Neural progenitor cell (in vitro differentiated cells): ENCODE measurements around the gene VSIG8. TPM values are rescaled to one million over a fixed set of nuclear protein-coding genes. Genes with fewer than 3 reads are reported as not detected.

Experiments used
- DNase-seq: peaks from one replicate; pipeline ENCODE4 v3.0.0-alpha.2; 2016; ENCODE audit warnings: low spot score
- H2AFZ ChIP-seq: fragments of 200-600 bp; sonication (generic); replicated peaks from 2 replicates; pipeline ENCODE4 v1.6.1; 2016; ENCODE audit warnings: antibody characterized with exemption
- H3F3A ChIP-seq: fragments of 200-600 bp; sonication (generic); 2 replicates; pipeline ENCODE4 v1.6.1; 2016; ENCODE audit warnings: antibody characterized with exemption, low read depth
- H3K27ac ChIP-seq: fragments of 200-600 bp; sonication (generic); 2 replicates; pipeline ENCODE4 v1.5.1; 2016; ENCODE audit warnings: mild to moderate bottlenecking
- H3K27me3 ChIP-seq: fragments of 200-600 bp; sonication (generic); 2 replicates; pipeline ENCODE4 v1.6.1; 2016; ENCODE audit warnings: mild to moderate bottlenecking, moderate library complexity
- H3K36me3 ChIP-seq: fragments of 200-600 bp; sonication (generic); 2 replicates; pipeline ENCODE4 v1.5.1; 2016
- H3K4me1 ChIP-seq: fragments of 200-600 bp; sonication (generic); 2 replicates; pipeline ENCODE4 v1.6.1; 2016; ENCODE audit warnings: mixed run types
- H3K4me2 ChIP-seq: fragments of 200-600 bp; sonication (generic); 2 replicates; pipeline ENCODE4 v1.6.1; 2016
- H3K4me3 ChIP-seq: fragments of 200-600 bp; sonication (generic); 2 replicates; pipeline ENCODE4 v1.5.1; 2016
- H3K79me2 ChIP-seq: fragments of 200-600 bp; sonication (generic); 2 replicates; pipeline ENCODE4 v1.6.1; 2016; ENCODE audit warnings: low read depth
- H3K9ac ChIP-seq: fragments of 200-600 bp; sonication (generic); 2 replicates; pipeline ENCODE4 v1.6.1; 2016
- H3K9me3 ChIP-seq: fragments of 200-600 bp; sonication (generic); 2 replicates; pipeline ENCODE4 v1.5.1; 2016; ENCODE audit warnings: low read depth
- H4K20me1 ChIP-seq: fragments of 200-600 bp; sonication (generic); 2 replicates; pipeline ENCODE4 v1.6.1; 2016; ENCODE audit warnings: low read depth
- H3K27ac Mint-ChIP-seq: 3 replicates; pipeline ENCODE4 v1.8.0; 2021; ENCODE audit warnings: mixed read lengths
- H3K27me3 Mint-ChIP-seq: 2 replicates; pipeline ENCODE4 v1.8.0; 2022; ENCODE audit warnings: low read depth, mild to moderate bottlenecking, inconsistent platforms, moderate library complexity, mixed read lengths; ENCODE audit not compliant: insufficient read depth
- H3K36me3 Mint-ChIP-seq: 3 replicates; pipeline ENCODE4 v1.8.0; 2021; ENCODE audit warnings: mixed read lengths
- H3K4me1 Mint-ChIP-seq: 3 replicates; pipeline ENCODE4 v1.8.0; 2021; ENCODE audit warnings: mixed read lengths
- H3K4me3 Mint-ChIP-seq: 3 replicates; pipeline ENCODE4 v1.8.0; 2021; ENCODE audit warnings: mild to moderate bottlenecking, moderate library complexity, mixed read lengths
- H3K9me3 Mint-ChIP-seq: 3 replicates; pipeline ENCODE4 v1.8.0; 2020; ENCODE audit warnings: mixed read lengths
- CTCF ChIP-seq: fragments of 200-600 bp; sonication (generic); IDR thresholded peaks from 2 replicates; pipeline ENCODE4 v1.5.1; 2017; ENCODE audit warnings: antibody characterized with exemption, mild to moderate bottlenecking
- EZH2 ChIP-seq: fragments of 200-600 bp; sonication (generic); IDR thresholded peaks from 2 replicates; pipeline ENCODE4 v1.6.1; 2017; ENCODE audit warnings: antibody characterized with exemption, mild to moderate bottlenecking, moderate library complexity
- EZH2phosphoT487 ChIP-seq: fragments of 200-600 bp; sonication (generic); IDR thresholded peaks from 2 replicates; pipeline ENCODE4 v1.6.1; 2017; ENCODE audit warnings: antibody characterized with exemption
- total RNA-seq: library from RNA; depleted of rRNA; stranded (reverse); fragments of >200 nt; gene quantifications from 2 replicates; pipeline ENCODE4 v1.2.3, GENCODE V29; 2015; ENCODE audit warnings: low replicate concordance

VSIG8 gene
- total RNA-seq, 1 donor from 2014 or later: not detected

DNA sequence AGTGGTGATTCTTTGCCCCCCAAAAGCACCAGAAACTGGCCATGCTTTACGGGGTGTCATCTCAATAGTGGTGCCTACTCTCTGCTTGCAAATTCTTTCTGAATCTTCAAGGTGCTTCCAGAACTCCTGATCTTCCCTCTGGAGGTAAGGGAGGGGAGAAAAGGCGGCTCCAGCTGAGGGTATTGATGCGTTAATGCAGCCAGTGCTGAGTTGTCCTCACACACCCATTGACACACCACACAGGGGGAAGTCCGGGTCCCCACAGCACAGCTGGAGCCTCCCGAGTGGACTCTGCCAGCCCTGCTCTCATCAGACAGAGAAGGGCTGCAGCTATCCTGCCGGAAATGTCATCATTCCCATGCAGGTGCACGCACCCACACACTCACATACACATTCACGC, 1.2 kb downstream of the VSIG8 start:
- Histone ChIP-seq H3K27me3 (peaks cover 29% of the 10 kb centered on the region), H3K36me3 (no peaks in the 10 kb centered on the region), H3K9ac (no peak overlapping the region), H2AFZ (no peak overlapping the region), H3K79me2 (no peaks in the 10 kb centered on the region), H3K27ac (no peak overlapping the region), H3F3A (no peaks in the 10 kb centered on the region), H3K9me3 (no peaks in the 10 kb centered on the region), H4K20me1 (no peaks in the 10 kb centered on the region), H3K4me2 (no peak overlapping the region), H3K4me3 (no peak overlapping the region), H3K4me1 (peaks cover 14% of the 10 kb centered on the region)
- H3K4me3 Mint-ChIP-seq: no peak overlapping the region
- no peaks in the 10 kb centered on the region for H3K36me3 Mint-ChIP-seq
- peaks cover 13% of the 10 kb centered on the region for H3K27me3 Mint-ChIP-seq
- TF ChIP-seq EZH2 (no peak), CTCF (no peak), EZH2phosphoT487 (no peak)
- peaks cover 3% of the 10 kb centered on the region for H3K4me1 Mint-ChIP-seq
- peaks cover 5% of the 10 kb centered on the region for H3K9me3 Mint-ChIP-seq
- H3K27ac Mint-ChIP-seq: no peak overlapping the region
- DNase-seq: no peak

- H3K4me2 ChIP-seq: no peak overlapping the region
- no peaks in the 10 kb centered on the region for H3F3A ChIP-seq
- Mint-ChIP-seq H3K27ac (no peak overlapping the region), H3K4me3 (no peak overlapping the region), H3K36me3 (no peaks in the 10 kb centered on the region), H3K9me3 (peaks cover 5% of the 10 kb centered on the region), H3K27me3 (peaks cover 13% of the 10 kb centered on the region), H3K4me1 (peaks cover 3% of the 10 kb centered on the region)
- H4K20me1 ChIP-seq: no peaks in the 10 kb centered on the region
- H2AFZ ChIP-seq: no peak overlapping the region
- no peak overlapping the region for H3K27ac ChIP-seq
- peaks cover 37% of the 10 kb centered on the region for H3K27me3 ChIP-seq
- H3K9ac ChIP-seq: no peak overlapping the region
- TF ChIP-seq CTCF (no peak), EZH2phosphoT487 (no peak), EZH2 (no peak)
- no peak overlapping the region for H3K4me3 ChIP-seq
- no peaks in the 10 kb centered on the region for H3K36me3 ChIP-seq
- H3K4me1 ChIP-seq: peaks cover 6% of the 10 kb centered on the region
- DNase-seq: no peak
- no peaks in the 10 kb centered on the region for H3K9me3 ChIP-seq
- no peaks in the 10 kb centered on the region for H3K79me2 ChIP-seq
Measured at GRCh38 chr1:159860456-159860855, 2.0 kb downstream of the VSIG8 start.

DNA sequence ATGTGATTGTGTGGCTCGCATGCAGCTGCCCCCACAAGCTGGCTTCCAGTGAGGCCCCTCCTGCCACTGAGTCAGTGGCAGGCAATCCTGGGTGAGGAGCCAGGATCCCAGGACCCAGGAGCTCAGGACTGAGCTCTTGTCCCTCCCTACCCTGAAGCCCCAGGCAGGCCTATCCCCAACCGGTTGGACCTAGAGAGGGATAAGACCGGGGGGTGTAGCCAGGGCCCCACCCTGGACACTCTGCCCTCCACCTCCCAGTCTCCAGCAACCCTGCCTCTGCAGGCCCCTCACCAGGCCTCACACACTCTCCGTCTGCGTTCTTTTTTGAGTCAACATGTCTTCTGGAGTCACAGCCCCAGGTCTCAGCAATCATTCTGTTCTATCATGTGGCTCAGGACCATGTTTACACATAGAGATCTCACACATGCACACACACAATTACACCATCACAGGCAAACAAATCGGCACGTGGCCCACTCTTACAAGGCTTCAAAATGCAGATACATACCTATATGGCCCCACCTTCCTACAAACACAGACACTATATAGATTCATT, 2.6 kb downstream of the VSIG8 start:
- DNase-seq: no peak
- H3K79me2 ChIP-seq: no peaks in the 10 kb centered on the region
- H3K4me2 ChIP-seq: no peak overlapping the region
- peaks cover under 1% of the 10 kb centered on the region for H3K4me1 ChIP-seq
- Mint-ChIP-seq H3K9me3 (peaks cover 5% of the 10 kb centered on the region), H3K27ac (no peak overlapping the region), H3K27me3 (peaks cover 18% of the 10 kb centered on the region), H3K4me3 (no peak overlapping the region), H3K36me3 (no peaks in the 10 kb centered on the region), H3K4me1 (peaks cover 3% of the 10 kb centered on the region)
- no peaks in the 10 kb centered on the region for H4K20me1 ChIP-seq
- H3K9ac ChIP-seq: no peak overlapping the region
- H3F3A ChIP-seq: no peaks in the 10 kb centered on the region
- no peak overlapping the region for H2AFZ ChIP-seq
- no peaks in the 10 kb centered on the region for H3K9me3 ChIP-seq
- no peaks in the 10 kb centered on the region for H3K36me3 ChIP-seq
- TF ChIP-seq EZH2phosphoT487: no peak
- no peak for TF ChIP-seq EZH2
- TF ChIP-seq CTCF: no peak
- no peak overlapping the region for H3K27ac ChIP-seq
- peaks cover 43% of the 10 kb centered on the region for H3K27me3 ChIP-seq
- no peak overlapping the region for H3K4me3 ChIP-seq
